Hypothalamus (tissue), 51 donors: ENCODE results near the gene CD47.

Experiments
- DNase-seq, 51 donors: peaks; one replicate each; lab custom pipeline; 2025; lab: John Stamatoyannopoulos, UW

CD47 gene

DNA sequence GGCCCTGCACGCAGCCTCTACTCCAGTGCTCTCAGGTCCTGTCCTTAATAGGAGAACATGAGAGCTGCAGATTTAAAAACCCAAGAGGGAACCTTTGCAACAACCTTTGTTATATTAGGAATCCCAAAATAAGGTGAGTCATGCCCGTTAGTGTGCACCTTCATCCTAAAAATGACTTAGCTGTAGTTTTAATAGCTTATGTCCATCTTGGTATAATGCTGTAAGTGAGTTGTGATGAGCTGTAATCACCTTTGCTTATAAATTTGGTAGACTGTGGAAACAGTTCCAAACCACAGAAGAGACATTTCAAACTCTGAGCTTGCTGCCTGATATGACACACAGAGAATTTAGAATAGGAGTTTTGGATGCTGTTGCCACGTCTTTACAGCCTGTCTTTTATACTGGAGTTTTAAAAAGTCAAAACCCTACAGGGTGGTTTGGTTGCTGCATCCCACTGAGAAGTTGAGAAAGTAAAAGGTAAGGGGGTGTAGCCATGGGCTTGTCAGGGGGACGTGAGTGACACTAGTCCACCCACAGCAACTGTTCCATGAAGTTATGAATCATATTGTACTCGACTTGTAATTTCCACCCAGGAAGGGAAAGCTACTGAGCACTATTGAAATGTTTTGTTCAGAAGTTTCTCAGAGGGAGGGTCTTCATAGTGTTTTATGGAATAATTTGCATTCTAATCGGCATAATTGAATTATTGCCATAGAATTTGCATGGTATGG lies 27.4 kb upstream of the CD47 start:
- DNase-seq: no peak

DNA sequence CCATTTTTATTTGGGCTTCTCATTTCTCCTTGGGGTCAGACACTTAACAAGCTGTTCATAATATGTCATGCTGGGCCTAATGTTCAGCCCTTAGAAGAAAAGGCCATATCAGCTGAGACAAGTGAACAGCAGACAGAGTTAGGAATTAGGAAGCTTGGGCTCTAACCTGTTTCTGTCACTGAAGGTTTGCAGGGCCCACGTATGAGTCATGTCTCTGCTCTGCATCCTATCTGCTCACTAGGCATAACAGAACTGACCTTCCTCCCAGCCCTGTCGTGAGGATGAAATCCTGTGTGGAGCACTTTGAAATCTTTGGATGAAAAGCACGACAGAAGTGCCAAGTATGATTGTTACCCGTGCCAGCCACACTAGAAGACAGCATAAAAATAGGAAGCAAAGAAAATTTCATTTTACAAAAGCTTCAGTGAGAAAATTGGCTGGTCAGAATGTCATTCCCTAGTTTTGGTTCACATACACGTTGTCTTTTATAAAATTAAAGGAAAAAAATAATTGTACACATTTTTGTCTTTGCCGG lies 26.5 kb upstream of the CD47 start:
- no peak for DNase-seq

- DNase-seq: peak in 1 of 51 donors; percentile 22
Measured at GRCh38 chr3:108114423-108115065, 23.7 kb upstream of the CD47 start.

DNA sequence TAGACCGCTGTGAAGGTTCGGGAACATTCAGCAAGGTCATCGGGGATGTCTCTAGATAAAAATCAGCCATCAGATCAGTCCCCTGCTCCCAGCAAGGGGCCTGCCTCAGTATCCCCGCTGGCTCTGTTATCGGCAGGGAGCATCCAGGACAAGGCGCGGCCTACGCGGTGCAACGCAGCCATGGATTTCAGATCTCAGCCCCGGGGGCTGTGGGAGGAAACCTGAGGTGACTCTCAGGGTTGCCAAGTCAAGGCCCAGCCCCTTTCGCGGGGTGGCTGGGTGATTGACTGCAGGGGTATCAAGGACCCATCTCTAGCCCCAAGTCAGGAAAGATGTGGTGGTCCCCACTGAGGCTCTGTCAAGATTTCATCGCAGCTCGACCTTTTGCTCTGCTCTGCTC lies 23.1 kb upstream of the CD47 start:
- no peak for DNase-seq

DNA sequence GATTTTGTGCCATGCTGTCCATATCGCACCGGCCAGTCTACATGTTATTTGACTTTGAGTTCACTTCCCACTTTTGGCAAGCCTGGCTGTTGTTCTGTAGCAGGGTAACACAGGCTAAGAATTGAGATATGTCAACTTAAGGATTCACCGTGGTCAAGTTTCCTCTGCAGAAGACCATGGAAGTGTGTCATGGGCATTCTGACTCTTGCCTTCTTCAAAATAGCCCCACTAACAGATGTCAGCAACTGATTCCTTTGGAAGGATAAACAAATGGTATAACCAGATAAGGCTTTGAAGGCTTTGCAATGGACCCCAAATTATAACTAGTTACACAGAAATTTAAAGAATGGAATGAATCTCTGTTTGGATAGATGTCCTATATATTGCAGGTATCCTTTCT lies 20.1 kb upstream of the CD47 start:
- DNase-seq: no peak

- no peak for DNase-seq
Measured at GRCh38 chr3:108108416-108108815, 17.6 kb upstream of the CD47 start.

GRCh38 chr3:108106449-108106848 lies 15.6 kb upstream of the CD47 start:
- DNase-seq: no peak

GRCh38 chr3:108106031-108106430 lies 15.2 kb upstream of the CD47 start:
- DNase-seq: no peak

- peak in 10 of 51 donors; percentile 11 to 65 (median 26) for DNase-seq
Measured at GRCh38 chr3:108103886-108104797, 13.3 kb upstream of the CD47 start.

DNA sequence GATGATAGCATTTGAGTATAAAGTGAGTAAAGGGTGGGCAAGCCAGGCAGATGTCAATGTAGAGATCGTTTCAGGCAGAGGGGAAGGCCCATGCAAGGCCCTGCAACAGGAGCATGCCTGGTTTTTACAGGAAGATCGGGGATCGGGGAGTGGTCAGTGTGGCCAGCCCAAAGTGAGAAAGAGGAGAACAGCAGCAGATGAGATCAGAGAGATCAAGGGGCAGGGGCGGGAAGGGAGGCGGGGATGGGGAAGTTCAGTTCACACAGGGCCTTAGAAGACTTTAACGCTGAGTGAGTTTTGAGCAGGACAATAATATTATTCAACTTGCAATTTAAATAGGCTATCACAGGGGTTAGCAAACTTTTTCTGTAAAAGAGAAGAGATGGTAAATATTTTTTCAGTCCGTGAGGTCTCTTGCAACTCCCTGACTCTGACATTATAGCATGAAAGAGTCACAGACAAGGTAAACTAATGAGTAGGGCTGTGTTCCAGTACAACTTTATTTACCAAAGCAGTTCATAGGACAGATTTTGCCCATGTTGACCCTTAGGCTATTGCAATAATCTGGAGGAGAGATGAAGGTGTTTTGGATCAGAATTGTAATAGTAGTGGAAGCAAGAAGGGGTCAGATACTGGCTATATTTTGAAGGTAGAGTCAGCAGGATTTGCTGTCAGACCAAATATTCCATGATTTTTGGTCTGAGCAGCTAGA lies 12.4 kb upstream of the CD47 start:
- DNase-seq: no peak

DNA sequence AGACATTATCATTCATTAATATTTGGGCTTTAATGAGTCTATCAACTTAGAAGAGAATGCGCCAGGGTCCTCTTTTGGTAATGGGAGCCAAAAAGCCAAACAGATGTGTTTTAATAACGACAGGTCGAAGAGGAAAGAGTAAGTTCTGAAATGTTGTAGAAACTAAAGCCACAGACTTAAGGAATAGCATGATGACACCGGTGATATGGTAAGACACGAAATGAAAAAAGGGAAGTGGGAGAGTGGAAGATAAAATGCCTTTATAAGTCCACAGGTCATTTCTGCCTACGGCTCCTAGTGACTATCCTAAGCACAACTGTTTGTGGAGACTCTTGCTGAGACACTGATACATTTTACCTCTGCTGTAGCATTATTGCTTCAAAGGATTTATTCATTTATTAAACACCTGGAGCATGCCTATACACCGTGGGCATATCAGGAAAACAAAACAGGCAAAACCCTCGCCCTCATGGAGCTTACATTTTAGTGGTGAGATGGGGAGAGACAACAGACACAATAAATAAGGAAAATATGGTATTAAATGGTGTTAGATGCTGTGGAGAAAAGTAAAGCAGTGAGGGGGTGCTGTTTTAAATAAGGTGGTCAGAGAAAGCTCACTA lies 11.7 kb upstream of the CD47 start:
- DNase-seq: no peak

GRCh38 chr3:108100906-108101660 lies 10.3 kb upstream of the CD47 start:
- no peak for DNase-seq

DNA sequence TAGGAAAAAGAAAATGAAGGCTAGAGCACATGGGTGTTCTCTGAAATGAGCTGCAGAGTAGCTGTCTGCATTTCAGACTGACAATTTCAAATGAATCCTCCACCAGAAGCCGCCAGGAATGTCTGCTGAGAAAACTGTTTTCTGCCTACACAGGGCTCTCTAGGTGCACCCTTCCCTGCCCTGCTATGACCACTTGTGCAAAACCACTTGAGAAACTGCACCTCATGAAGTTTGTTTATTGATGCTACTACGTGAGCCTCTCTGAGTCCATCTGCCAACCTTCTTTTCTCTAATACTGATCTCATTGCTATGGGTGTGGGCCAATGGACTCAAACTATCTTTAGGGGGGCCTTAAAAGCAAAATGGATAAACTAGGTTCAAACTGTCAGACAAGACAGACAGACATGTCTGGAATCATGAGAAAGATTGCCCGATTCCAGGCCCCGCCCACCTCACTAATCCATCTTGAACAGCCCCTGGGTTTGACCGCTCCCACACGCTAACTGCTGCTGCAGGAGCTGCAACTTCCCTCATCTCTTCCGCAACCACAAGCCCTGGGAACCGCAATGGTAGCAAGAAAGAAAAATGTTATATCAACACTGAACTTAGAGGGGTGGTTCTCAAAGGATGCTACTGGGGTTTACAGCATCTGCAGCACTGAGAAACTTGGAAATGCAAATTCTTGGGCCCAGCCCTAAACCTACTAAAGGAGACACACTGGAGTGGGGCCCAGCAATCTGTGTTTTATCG lies 9.0 kb upstream of the CD47 start:
- DNase-seq: no peak

GRCh38 chr3:108099244-108099643 lies 8.4 kb upstream of the CD47 start:
- no peak for DNase-seq

GRCh38 chr3:108098003-108098370 lies 7.2 kb upstream of the CD47 start:
- no peak for DNase-seq

- no peak for DNase-seq
Measured at GRCh38 chr3:108097322-108098002, 6.6 kb upstream of the CD47 start.

DNA sequence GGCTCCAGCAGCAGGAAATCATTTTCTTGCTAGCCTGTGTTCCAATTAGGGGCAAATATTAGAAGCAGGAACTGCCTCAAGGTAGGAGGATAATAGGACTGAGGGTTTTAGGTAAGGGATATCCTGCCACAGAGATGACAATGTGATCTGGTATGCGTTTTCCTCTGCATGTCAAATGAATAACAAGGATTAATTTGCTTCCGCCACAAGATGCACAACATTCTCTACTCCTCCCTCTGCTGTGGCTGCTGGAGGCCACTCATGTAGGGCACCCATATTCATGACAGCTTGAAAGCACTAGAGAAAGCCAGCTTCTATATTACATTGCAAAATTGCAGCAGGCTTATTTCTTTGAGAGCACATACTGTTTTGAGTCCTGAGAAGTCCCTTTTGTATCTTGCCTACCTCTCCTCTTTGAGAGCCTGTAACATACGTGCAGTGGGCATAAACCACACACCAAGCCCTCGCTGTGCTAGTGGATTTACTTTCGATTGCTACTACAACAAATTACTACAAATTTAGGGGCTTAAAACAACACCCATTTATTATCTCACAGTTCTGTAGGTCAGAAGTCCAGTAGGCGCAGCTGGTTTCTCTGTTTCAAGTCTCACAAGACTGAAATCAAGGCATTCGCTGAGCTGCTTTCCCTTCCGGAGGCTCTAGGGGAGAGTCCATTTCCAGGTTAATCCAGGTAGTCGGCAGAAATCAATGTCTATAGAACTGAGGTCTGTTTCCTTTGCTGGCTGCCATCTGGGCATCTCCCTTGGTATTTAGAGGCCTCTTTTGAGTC lies 5.9 kb upstream of the CD47 start:
- no peak for DNase-seq
